Fibroblast of lung (primary cell): ENCODE results near the gene S100A7A. TPM values are rescaled to one million over a fixed set of nuclear protein-coding genes. Genes with fewer than 3 reads are reported as not detected.
"Not testable (repeated sequence)": the region's sequence is repeated elsewhere in the genome, so short reads cannot be mapped to it uniquely, and the experiment has no call there.

ENCODE experiments used
- DNase-seq, 2 donors: peaks; one replicate each; pipeline versions ENCODE4 v3.0.0 to v3.0.0-alpha.2; 2010; ENCODE audit warnings: low read depth in 2 of 2
- H2AFZ ChIP-seq: 2 replicates; pipeline ENCODE4 v1.5.1; 2012; ENCODE audit warnings: low read length, control low read depth, inconsistent platforms
- H3K27ac ChIP-seq: 2 replicates; pipeline ENCODE4 v1.5.1; 2011; ENCODE audit warnings: low read length, control low read depth; ENCODE audit not compliant: insufficient read depth
- H3K27me3 ChIP-seq: 2 replicates; pipeline ENCODE4 v1.5.1; 2011; ENCODE audit warnings: mild to moderate bottlenecking, low read length; ENCODE audit not compliant: control insufficient read depth, insufficient read depth
- H3K36me3 ChIP-seq: 2 replicates; pipeline ENCODE4 v1.5.1; 2011; ENCODE audit warnings: low read length; ENCODE audit not compliant: control insufficient read depth, insufficient read depth
- H3K4me1 ChIP-seq: 2 replicates; pipeline ENCODE4 v1.5.1; 2011; ENCODE audit warnings: low read length; ENCODE audit not compliant: control insufficient read depth, insufficient read depth; ENCODE audit errors: extremely low read depth
- H3K4me2 ChIP-seq: 2 replicates; pipeline ENCODE4 v1.5.1; 2011; ENCODE audit warnings: low read length, control low read depth; ENCODE audit not compliant: insufficient read depth; ENCODE audit errors: extremely low read depth
- H3K4me3 ChIP-seq, 4 experiments: fragments of 200-600 bp in 1 of 4; sonication (generic) in 1 of 4; replicated peaks in 1 of 4; 2 replicates each; pipeline ENCODE4 v1.5.1; 2011 to 2016; ENCODE audit warnings: low read length in 4 of 4, low read depth in 3 of 4, mild to moderate bottlenecking in 3 of 4, control low read depth in 2 of 4, inconsistent platforms in 1 of 4, mixed read lengths in 1 of 4; ENCODE audit not compliant: insufficient read depth in 1 of 4; ENCODE audit errors: control extremely low read depth in 1 of 4
- H3K79me2 ChIP-seq: 2 replicates; pipeline ENCODE4 v1.5.1; 2012; ENCODE audit warnings: mild to moderate bottlenecking, low read length, inconsistent platforms; ENCODE audit not compliant: control insufficient read depth, insufficient read depth
- H3K9ac ChIP-seq: 2 replicates; pipeline ENCODE4 v1.5.1; 2011; ENCODE audit warnings: mild to moderate bottlenecking, low read length, control low read depth; ENCODE audit not compliant: insufficient read depth
- H3K9me3 ChIP-seq: 2 replicates; pipeline ENCODE4 v1.5.1; 2012; ENCODE audit warnings: low read depth, low read length; ENCODE audit not compliant: control insufficient read depth, insufficient read depth
- H4K20me1 ChIP-seq: 2 replicates; pipeline ENCODE4 v1.5.1; 2011; ENCODE audit warnings: low read length; ENCODE audit not compliant: control insufficient read depth, insufficient read depth; ENCODE audit errors: extremely low read depth
- CTCF ChIP-seq, 2 donors: IDR thresholded peaks in 1 of 2; conservative IDR thresholded peaks in 1 of 2; 1 replicate in 1 of 2; 2 replicates in 1 of 2; pipeline ENCODE4 v1.5.1; 2011 to 2012; ENCODE audit warnings: low read length in 2 of 2, control low read depth in 1 of 2, inconsistent platforms in 1 of 2, low read depth in 1 of 2, mild to moderate bottlenecking in 1 of 2
- EZH2 ChIP-seq: IDR thresholded peaks from 2 replicates; pipeline ENCODE4 v1.5.1; 2012; ENCODE audit warnings: low read length, control low read depth, mild to moderate bottlenecking; ENCODE audit errors: missing control alignments
- polyA plus RNA-seq, 2 donors: library from polyadenylated mRNA; depleted of rRNA in 1 of 2; stranded (reverse) in 1 of 2; unstranded in 1 of 2; fragments of >200 nt; gene quantifications; 2 replicates each; pipeline ENCODE4 v1.2.1, GENCODE V29; 2011 to 2012; ENCODE audit warnings: missing spikeins in 1 of 2
- total RNA-seq: library from RNA; depleted of rRNA; stranded (reverse); fragments of >200 nt; gene quantifications from 2 replicates; pipeline ENCODE4 v1.2.1, GENCODE V29; 2014

The S100A7A gene
- total and polyA plus RNA-seq, 2 donors (not counting 1 experiment from before 2014, with no cell fraction given): not detected

GRCh38 chr1:153444078-153444477, 27.8 kb downstream of the S100A7A start:
- Histone ChIP-seq H3K27ac (no peak overlapping the region), H3K36me3 (no peaks in the 10 kb centered on the region), H2AFZ (no peak overlapping the region), H3K4me3 (no peak overlapping the region), H3K4me1 (no peaks in the 10 kb centered on the region), H4K20me1 (no peaks in the 10 kb centered on the region), H3K4me2 (no peak overlapping the region), H3K9ac (no peak overlapping the region), H3K27me3 (peaks cover 3% of the 10 kb centered on the region), H3K9me3 (no peaks in the 10 kb centered on the region), H3K79me2 (no peaks in the 10 kb centered on the region)
- no peak for TF ChIP-seq CTCF (conservative IDR thresholded peaks at IDR 0.05 in 1 of 2, IDR thresholded peaks at IDR 0.05 in 1 of 2; ENCODE audit: low read depth in 1 of 2, low read length in 2 of 2)
- no peak for TF ChIP-seq EZH2
- DNase-seq: no peak

GRCh38 chr1:153447498-153448170, 31.3 kb downstream of the S100A7A start:
- H3K4me1 ChIP-seq: no peaks in the 10 kb centered on the region
- peak overlapping the region; percentile 32 for H3K4me2 ChIP-seq
- DNase-seq: peak; percentile 63 to 72

GRCh38 chr1:153448851-153449250, 32.5 kb downstream of the S100A7A start:
- peak in 1 of 2 donors; percentile 3 for DNase-seq
- H2AFZ ChIP-seq, H3K27ac ChIP-seq: not testable (repeated sequence)

More at GRCh38 chr1:153447498-153448170, 31.3 kb downstream of the S100A7A start:
- Histone ChIP-seq H3K4me3 (no peak overlapping the region), H3K9me3 (no peaks in the 10 kb centered on the region), H3K27ac (peak overlapping the region; percentile 54), H4K20me1 (no peaks in the 10 kb centered on the region), H3K79me2 (no peaks in the 10 kb centered on the region), H2AFZ (no peak overlapping the region), H3K9ac (no peak overlapping the region), H3K36me3 (no peaks in the 10 kb centered on the region), H3K27me3 (peaks cover 3% of the 10 kb centered on the region)
- TF ChIP-seq CTCF (conservative IDR thresholded peaks at IDR 0.05 in 1 of 2, IDR thresholded peaks at IDR 0.05 in 1 of 2; ENCODE audit: low read depth in 1 of 2, low read length in 2 of 2) (no peak), EZH2 (no peak)

More at GRCh38 chr1:153448851-153449250, 32.5 kb downstream of the S100A7A start:
- not testable (repeated sequence) for H3K36me3 ChIP-seq, H3K9me3 ChIP-seq, H3K79me2 ChIP-seq, H4K20me1 ChIP-seq, H3K27me3 ChIP-seq, H3K4me3 ChIP-seq, H3K4me2 ChIP-seq, H3K4me1 ChIP-seq, H3K9ac ChIP-seq
